ENCODE measurements around the gene NAALAD2. TPM values are rescaled to one million over a fixed set of nuclear protein-coding genes. Genes with fewer than 3 reads are reported as not detected.

The NAALAD2 gene
- total RNA-seq, 6 experiments from 2014 or later: 0.12 to 0.53 (median 0.19) TPM

DNA sequence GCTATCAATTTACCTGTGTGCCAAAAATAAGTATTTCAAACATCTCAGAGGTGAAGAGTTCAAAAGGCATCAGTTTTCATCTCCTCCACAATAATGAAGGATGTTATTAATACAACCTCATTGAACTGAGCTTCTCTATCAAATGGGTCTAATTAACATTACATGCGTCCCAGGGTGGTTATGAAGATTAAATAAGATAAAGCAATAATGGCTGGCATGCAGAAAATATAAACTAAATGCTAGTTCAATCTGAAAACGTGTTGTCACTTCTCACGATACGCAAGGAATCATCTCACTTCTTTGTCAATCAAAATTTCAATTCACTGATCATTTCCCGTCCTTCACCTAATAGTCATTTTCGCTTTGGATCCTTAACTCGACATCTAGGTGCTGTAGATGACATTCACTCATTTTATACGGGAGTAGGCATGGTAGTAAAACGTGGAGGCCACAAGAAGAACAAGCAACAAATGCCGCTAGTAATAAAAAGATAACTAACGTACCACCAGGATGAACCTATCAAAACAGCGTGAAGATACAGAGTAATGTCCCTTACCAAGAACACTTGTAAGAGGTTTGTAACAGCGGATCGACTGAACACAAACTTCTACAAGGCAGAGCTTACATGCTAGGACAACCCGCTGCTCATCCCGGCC is 87.5 kb downstream of the NAALAD2 start:
- peaks cover 5% of the 10 kb centered on the region for H3K9me3 Mint-ChIP-seq
- peaks cover 38% of the 10 kb centered on the region for H3K4me1 Mint-ChIP-seq (ENCODE audit: low read depth)
- H3K4me3 Mint-ChIP-seq: peak overlapping the region; percentile 100
- H3K36me3 Mint-ChIP-seq (ENCODE audit: low read depth): peaks cover 30% of the 10 kb centered on the region
- H3K27ac Mint-ChIP-seq: peak overlapping the region; percentile 95
- H3K27me3 Mint-ChIP-seq (ENCODE audit: insufficient read depth): no peaks in the 10 kb centered on the region; the same call in 1 of the 2 replicates
- no peak for DNase-seq
- TF ChIP-seq, protein P1, sequence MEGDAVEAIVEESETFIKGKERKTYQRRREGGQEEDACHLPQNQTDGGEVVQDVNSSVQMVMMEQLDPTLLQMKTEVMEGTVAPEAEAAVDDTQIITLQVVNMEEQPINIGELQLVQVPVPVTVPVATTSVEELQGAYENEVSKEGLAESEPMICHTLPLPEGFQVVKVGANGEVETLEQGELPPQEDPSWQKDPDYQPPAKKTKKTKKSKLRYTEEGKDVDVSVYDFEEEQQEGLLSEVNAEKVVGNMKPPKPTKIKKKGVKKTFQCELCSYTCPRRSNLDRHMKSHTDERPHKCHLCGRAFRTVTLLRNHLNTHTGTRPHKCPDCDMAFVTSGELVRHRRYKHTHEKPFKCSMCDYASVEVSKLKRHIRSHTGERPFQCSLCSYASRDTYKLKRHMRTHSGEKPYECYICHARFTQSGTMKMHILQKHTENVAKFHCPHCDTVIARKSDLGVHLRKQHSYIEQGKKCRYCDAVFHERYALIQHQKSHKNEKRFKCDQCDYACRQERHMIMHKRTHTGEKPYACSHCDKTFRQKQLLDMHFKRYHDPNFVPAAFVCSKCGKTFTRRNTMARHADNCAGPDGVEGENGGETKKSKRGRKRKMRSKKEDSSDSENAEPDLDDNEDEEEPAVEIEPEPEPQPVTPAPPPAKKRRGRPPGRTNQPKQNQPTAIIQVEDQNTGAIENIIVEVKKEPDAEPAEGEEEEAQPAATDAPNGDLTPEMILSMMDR (IDR thresholded peaks at IDR 0.05): no peak

DNA sequence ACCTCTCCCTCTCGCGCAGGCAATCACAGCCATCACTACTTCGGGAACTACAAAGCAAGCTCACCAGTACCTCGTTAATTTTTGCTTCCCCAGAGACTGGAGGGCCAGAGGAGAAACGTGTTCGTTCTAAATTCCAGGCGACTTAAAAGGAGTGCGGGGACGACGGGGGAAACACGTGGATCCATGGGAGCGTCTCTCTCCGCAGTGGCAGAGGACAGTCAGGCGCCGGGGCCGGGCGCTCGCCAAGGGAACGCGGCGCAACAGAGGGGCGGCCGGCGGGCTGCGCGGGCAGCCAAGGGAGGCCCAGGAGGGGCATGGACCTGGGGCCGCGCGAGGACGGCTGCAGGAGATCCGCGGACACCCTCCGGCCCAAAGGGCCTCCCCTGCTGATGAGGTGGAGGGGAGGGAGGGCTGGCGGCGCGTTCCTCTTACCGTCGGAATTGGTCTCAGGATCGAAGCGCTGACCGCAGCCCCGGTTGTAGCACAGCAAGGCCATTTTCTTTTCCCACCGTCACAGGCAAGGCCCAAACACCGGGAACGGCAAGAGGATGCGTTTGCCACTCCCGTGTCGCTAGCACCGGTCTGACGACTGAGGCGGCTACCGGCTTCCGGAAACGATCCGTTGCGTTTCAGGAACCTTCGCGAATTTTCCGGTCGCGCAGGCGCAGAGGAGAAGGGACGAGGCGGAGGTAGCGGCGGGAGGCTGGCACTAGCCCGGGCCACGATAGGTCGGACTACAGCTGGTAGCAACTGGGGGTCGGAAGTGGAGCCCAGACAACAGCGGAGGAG is 88.2 kb downstream of the NAALAD2 start, which contains the start of gene CHORDC1:
Gene CHORDC1, minus strand, starts transcription at position 591 of the 789 bp plus-strand sequence. Its CDS starts 95 bp downstream, at position 496.
- peaks cover 37% of the 10 kb centered on the region for H3K4me1 Mint-ChIP-seq (ENCODE audit: low read depth)
- H3K9me3 Mint-ChIP-seq: peaks cover 5% of the 10 kb centered on the region
- DNase-seq: peak; percentile 77
- peak within 1 kb of the TSS; percentile 100 for H3K4me3 Mint-ChIP-seq
- H3K27ac Mint-ChIP-seq: peak within 1 kb of the TSS; percentile 95
- peaks cover 30% of the 10 kb centered on the region for H3K36me3 Mint-ChIP-seq (ENCODE audit: low read depth)
- TF ChIP-seq, protein P1 (IDR thresholded peaks at IDR 0.05): no peak
- no peaks in the 10 kb centered on the region; the same call in 1 of the 2 replicates for H3K27me3 Mint-ChIP-seq (ENCODE audit: insufficient read depth)

DNA sequence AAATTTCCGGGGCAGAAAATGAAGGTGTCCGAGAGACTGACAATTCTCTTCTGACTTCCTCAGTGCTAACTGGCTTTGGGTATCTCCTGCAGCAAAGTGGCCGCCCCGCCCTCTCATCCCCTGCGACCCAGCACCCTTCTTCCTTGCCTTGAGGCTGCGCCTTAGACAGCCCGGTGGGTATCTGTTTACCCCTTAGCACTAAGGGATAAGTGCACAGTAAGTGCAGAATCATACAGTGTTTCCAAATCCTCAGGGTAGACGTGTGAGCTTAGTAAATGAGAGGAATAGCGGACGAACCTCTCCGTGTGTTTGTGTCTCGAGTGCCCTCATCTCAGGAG is 88.8 kb downstream of the NAALAD2 start:
- Mint-ChIP-seq H3K27ac (peak overlapping the region; percentile 95), H3K4me3 (peak overlapping the region; percentile 100), H3K36me3 (ENCODE audit: low read depth) (peaks cover 30% of the 10 kb centered on the region), H3K27me3 (ENCODE audit: insufficient read depth) (no peaks in the 10 kb centered on the region; the same call in 1 of the 2 replicates), H3K4me1 (ENCODE audit: low read depth) (peaks cover 37% of the 10 kb centered on the region), H3K9me3 (peaks cover 5% of the 10 kb centered on the region)
- DNase-seq: no peak
- TF ChIP-seq, protein P1 (IDR thresholded peaks at IDR 0.05): no peak

DNA sequence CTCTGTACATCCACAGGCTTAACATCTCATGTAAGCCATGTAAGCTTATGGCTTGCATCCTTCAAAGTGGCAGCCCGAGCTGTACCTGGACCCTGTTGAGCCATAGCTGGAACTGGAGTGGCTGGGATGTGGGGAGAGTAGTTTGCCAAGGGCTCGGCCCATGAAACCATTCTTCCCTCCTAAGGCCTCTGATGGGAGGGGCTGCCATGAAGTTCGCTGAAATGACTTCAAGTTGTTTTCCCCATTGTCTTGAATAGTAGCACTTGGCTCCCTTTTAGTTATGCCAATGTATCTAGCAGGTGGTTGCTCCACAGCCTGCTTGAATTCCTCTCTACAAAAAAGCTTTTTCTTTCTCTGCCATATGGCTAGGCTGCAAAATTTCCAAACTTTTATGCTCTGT is 93.6 kb downstream of the NAALAD2 start:
- TF ChIP-seq, protein P1 (IDR thresholded peaks at IDR 0.05): no peak
- DNase-seq: no peak
- no peaks in the 10 kb centered on the region; the same call in 1 of the 2 replicates for H3K27me3 Mint-ChIP-seq (ENCODE audit: insufficient read depth)

DNA sequence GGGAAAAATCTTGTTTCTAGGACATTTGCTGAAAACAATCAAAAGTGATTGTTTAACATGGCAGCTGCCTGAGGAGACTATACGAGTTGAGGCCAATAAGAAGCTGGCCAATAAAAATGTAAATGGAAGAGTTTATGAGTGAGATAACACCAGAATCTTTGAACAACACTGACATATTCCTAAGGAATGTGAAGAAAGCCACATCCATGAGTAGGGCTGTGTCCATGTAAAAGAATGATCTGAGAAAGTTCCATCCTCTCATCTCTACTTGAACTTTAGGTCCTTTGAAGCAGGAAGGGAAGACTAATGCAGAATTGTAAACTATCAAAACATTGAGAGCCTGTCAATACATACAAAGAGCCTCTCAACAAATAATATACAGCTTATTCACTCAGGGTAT is 95.3 kb downstream of the NAALAD2 start:
- Mint-ChIP-seq H3K9me3 (no peaks in the 10 kb centered on the region; the same call in 1 of the 2 replicates), H3K36me3 (ENCODE audit: low read depth) (no peaks in the 10 kb centered on the region), H3K4me1 (ENCODE audit: low read depth) (peaks cover 7% of the 10 kb centered on the region), H3K27me3 (ENCODE audit: insufficient read depth) (peaks cover 1% of the 10 kb centered on the region), H3K4me3 (no peak overlapping the region), H3K27ac (no peak overlapping the region)
- TF ChIP-seq, protein P1 (IDR thresholded peaks at IDR 0.05): no peak
- DNase-seq: peak; percentile 9

More for the DNA sequence above, 93.6 kb downstream of the NAALAD2 start:
- Mint-ChIP-seq H3K27ac (no peak overlapping the region), H3K4me1 (ENCODE audit: low read depth) (peaks cover 14% of the 10 kb centered on the region), H3K9me3 (no peaks in the 10 kb centered on the region; the same call in 1 of the 2 replicates), H3K36me3 (ENCODE audit: low read depth) (no peaks in the 10 kb centered on the region), H3K4me3 (no peak overlapping the region)

Data from HFFc6 (cell line).